ENCODE data around the gene ASB10. TPM values are rescaled to one million over a fixed set of nuclear protein-coding genes. Genes with fewer than 3 reads are reported as not detected.

ASB10 gene
- total RNA-seq, 1 experiment from 2014 or later = not detected

GRCh38 chr7:151173386-151174245 is 13.4 kb downstream of the ASB10 start:
- no peak for DNase-seq (ENCODE audit: unreplicated experiment)
- BruUV-seq (replicated peaks) = no TSS peak
- Mint-ChIP-seq H3K4me1 (ENCODE audit: insufficient read depth, unreplicated experiment) (no peaks in the 10 kb centered on the region), H3K27me3 (ENCODE audit: insufficient read depth, unreplicated experiment) (peaks cover 73% of the 10 kb centered on the region), H3K9me3 (ENCODE audit: unreplicated experiment) (no peaks in the 10 kb centered on the region), H3K4me3 (ENCODE audit: unreplicated experiment) (no peak overlapping the region), H3K27ac (ENCODE audit: low read depth, unreplicated experiment) (no peak overlapping the region), H3K36me3 (ENCODE audit: insufficient read depth, unreplicated experiment) (no peaks in the 10 kb centered on the region)
- POLR2A ChIA-PET = no interaction called here
- CTCF ChIA-PET = interaction anchor here (0.7 to 1.1 kb wide), 9 partner anchors 11 to 404 kb away, joined by 3 to 4 read pairs (median 4); partner anchors contain the start of gene ASB10
- intact Hi-C loops (cut with micrococcal nuclease) = loop anchor here (2.0 kb wide), 1 partner anchor 211 kb away; no protein-coding TSS in a partner anchor
- no peak for TF ChIP-seq CTCF (IDR thresholded peaks at IDR 0.05; ENCODE audit: unreplicated experiment)

- peak; percentile 100 for TF ChIP-seq CTCF (IDR thresholded peaks at IDR 0.05; ENCODE audit: unreplicated experiment)
- intact Hi-C loops (cut with micrococcal nuclease) = loop anchor here (1.0 to 2.0 kb wide), 4 partner anchors 48 to 394 kb away; no protein-coding TSS in a partner anchor
- Mint-ChIP-seq H3K4me1 (ENCODE audit: insufficient read depth, unreplicated experiment) (no peaks in the 10 kb centered on the region), H3K4me3 (ENCODE audit: unreplicated experiment) (no peak overlapping the region), H3K27ac (ENCODE audit: low read depth, unreplicated experiment) (no peak overlapping the region), H3K36me3 (ENCODE audit: insufficient read depth, unreplicated experiment) (no peaks in the 10 kb centered on the region), H3K27me3 (ENCODE audit: insufficient read depth, unreplicated experiment) (peaks cover 71% of the 10 kb centered on the region), H3K9me3 (ENCODE audit: unreplicated experiment) (no peaks in the 10 kb centered on the region)
- BruUV-seq (replicated peaks) = no TSS peak
- peak; percentile 74 for DNase-seq (ENCODE audit: unreplicated experiment)
- ChIA-PET CTCF (interaction anchor here (0.6 to 1.3 kb wide), 29 partner anchors 9 to 1469 kb away, joined by 3 to 18 read pairs (median 4); partner anchors contain the start of gene CHPF2), POLR2A (no interaction called here)
Measured at GRCh38 chr7:151172273-151173141, 14.5 kb downstream of the ASB10 start.

GRCh38 chr7:151168787-151169162 is 18.3 kb downstream of the ASB10 start:
- TF ChIP-seq CTCF (IDR thresholded peaks at IDR 0.05; ENCODE audit: unreplicated experiment) = no peak
- intact Hi-C loops (cut with micrococcal nuclease) = no loop called here
- Mint-ChIP-seq H3K36me3 (ENCODE audit: insufficient read depth, unreplicated experiment) (no peaks in the 10 kb centered on the region), H3K9me3 (ENCODE audit: unreplicated experiment) (no peaks in the 10 kb centered on the region), H3K27ac (ENCODE audit: low read depth, unreplicated experiment) (no peak overlapping the region), H3K27me3 (ENCODE audit: insufficient read depth, unreplicated experiment) (peaks cover 41% of the 10 kb centered on the region), H3K4me1 (ENCODE audit: insufficient read depth, unreplicated experiment) (no peaks in the 10 kb centered on the region), H3K4me3 (ENCODE audit: unreplicated experiment) (no peak overlapping the region)
- ChIA-PET CTCF (interaction anchor here (0.6 kb wide), 3 partner anchors 21 to 145 kb away, joined by 3 to 4 read pairs (median 3); no protein-coding TSS in a partner anchor), POLR2A (interaction anchor here (0.7 kb wide), 1 partner anchor 237 kb away, joined by 3 read pairs; no protein-coding TSS in a partner anchor)
- no peak for DNase-seq (ENCODE audit: unreplicated experiment)
- BruUV-seq (replicated peaks) = no TSS peak

All from MCF 10A (cell line).